GM19025 (cell line): Measurements from ENCODE around the gene NELFE.
"Not testable (repeated sequence)": the region's sequence is repeated elsewhere in the genome, so short reads cannot be mapped to it uniquely, and the experiment has no call there.

Source experiments
- ATAC-seq: cut with Tn5 transposase; IDR thresholded peaks from one replicate; pipeline ENCODE4 v1.9.1; 2021; ENCODE audit warnings: mild to moderate bottlenecking, low read depth, moderate library complexity; ENCODE audit not compliant: unreplicated experiment

The NELFE gene

DNA sequence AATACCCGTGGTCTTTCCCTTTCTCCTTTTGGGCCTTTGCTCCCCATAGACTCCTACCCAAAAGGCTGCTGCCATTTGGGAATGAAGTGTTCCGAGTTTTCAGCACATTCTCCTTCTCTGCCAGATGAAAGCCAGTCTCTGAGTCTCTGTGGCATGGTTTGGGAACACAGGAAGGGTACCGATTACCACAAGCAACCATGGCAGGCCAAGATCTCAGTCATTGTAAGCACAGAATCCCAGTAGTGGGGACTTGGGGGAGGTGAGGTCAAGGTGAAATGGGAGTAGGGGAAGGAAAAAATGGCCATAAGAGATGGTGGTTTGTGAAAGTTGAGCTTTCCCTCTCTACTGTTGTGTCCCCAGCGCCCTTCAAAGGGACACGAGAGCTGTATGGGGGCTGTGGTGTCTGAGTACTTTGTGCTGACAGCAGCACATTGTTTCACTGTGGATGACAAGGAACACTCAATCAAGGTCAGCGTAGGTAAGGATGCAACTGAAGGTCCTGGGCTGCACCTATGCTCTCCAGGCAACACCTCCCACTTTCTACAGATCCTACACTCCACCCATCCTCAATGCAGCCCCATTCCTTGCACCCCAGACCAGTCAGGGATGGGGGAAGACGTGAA lies 8.7 kb downstream of the NELFE start:
- no peak for ATAC-seq

GRCh38 chr6:31948753-31949413 lies 9.9 kb downstream of the NELFE start:
- ATAC-seq: no peak

GRCh38 chr6:31948306-31948705 lies 10.5 kb downstream of the NELFE start:
- no peak for ATAC-seq

GRCh38 chr6:31947864-31948263 lies 10.9 kb downstream of the NELFE start:
- no peak for ATAC-seq

DNA sequence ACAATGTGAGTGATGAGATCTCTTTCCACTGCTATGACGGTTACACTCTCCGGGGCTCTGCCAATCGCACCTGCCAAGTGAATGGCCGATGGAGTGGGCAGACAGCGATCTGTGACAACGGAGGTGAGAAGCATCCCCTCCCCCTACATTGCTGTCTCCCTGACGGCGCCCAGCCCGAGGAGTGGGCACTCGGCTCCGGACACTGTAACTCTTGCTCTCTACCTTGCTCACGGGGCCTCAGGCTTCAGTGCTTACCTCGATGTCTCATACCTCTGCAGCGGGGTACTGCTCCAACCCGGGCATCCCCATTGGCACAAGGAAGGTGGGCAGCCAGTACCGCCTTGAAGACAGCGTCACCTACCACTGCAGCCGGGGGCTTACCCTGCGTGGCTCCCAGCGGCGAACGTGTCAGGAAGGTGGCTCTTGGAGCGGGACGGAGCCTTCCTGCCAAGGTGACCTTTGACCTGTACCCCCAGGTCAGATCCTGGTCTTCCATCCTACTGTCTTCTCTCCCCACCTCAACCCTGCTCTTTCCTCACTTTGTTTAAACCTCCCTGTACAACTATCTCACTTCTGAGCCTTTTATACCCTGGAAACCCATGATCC lies 11.6 kb downstream of the NELFE start:
- no peak for ATAC-seq

DNA sequence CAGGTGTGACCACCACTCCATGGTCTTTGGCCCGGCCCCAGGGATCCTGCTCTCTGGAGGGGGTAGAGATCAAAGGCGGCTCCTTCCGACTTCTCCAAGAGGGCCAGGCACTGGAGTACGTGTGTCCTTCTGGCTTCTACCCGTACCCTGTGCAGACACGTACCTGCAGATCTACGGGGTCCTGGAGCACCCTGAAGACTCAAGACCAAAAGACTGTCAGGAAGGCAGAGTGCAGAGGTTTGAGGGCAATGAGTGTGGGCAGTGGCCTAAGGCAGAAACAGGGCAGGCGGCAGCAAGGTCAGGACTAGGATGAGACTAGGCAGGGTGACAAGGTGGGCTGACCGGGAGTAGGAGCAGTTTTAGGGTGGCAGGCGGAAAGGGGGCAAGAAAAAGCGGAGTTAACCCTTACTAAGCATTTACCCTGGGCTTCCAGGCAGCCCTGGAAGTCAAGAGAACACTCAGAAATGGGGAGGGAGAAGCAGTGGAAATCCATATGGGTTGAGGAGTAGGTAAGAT lies 12.3 kb downstream of the NELFE start:
- ATAC-seq: no peak

- ATAC-seq: no peak
Measured at GRCh38 chr6:31945507-31946369, 13.0 kb downstream of the NELFE start, which contains the start of gene CFB. Gene CFB, plus strand, starts transcription at chr6:31946095. Its CDS starts 127 bp downstream, at chr6:31946222.

DNA sequence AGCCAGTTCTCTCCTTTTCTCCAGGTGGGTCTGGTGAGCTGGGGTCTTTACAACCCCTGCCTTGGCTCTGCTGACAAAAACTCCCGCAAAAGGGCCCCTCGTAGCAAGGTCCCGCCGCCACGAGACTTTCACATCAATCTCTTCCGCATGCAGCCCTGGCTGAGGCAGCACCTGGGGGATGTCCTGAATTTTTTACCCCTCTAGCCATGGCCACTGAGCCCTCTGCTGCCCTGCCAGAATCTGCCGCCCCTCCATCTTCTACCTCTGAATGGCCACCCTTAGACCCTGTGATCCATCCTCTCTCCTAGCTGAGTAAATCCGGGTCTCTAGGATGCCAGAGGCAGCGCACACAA lies 13.6 kb downstream of the NELFE start:
- ATAC-seq: no peak

- no peak for ATAC-seq
Measured at GRCh38 chr6:31943742-31944141, 15.0 kb downstream of the NELFE start.

DNA sequence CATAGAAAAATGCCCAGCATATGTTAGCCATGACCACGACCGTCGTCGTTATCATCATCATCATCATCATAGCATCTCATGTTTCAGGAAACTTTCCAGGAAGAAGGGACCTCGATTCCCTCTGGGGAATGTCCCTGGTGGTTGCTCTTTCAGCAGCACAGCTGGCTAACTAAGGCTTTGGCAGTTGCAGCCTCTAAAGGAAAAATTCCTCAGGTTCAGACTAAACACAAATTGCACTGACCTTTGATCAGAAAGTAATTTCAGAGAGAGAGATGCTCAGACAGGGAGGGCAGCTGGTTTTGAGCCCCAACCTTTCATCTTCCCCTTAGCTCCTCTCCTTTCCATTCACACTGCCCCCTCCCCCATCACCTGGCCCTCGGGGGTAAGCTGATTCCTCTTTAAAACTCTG lies 18.5 kb downstream of the NELFE start:
- no peak for ATAC-seq

DNA sequence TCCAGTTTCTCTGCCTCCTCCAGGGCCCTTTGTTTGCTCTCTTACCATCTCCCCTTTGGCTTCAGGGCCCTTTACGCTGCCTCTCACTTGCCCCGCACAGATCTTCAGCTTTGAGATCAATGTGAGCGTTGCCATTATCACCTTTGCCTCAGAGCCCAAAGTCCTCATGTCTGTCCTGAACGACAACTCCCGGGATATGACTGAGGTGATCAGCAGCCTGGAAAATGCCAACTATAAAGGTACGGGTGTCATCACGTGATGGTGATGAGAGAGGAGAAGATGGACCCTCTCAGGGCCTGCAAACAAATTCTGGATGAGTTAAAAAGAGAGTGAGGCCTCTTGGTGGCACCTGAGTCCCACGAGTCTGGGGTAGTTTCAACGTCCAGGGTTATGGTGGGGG lies 22.9 kb downstream of the NELFE start:
- no peak for ATAC-seq

DNA sequence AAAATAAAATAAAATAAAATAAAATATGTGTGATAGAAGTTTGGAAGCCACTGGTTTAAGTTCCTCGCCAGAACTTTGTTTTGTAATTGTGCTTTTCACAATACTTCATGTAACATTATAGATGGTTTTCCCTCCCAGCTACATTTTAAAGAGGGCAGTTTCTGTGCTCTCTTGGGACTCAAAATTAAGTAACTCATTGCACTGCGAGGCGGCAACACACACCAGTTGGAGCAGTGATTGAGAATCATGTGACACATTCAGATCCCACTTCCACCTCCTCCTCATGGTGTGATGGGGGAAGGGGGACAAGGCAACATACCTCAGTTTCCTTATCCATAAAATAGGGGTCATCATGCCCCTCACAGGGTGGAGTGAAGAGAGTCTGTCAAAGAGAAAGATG lies 23.8 kb downstream of the NELFE start:
- ATAC-seq: no peak

DNA sequence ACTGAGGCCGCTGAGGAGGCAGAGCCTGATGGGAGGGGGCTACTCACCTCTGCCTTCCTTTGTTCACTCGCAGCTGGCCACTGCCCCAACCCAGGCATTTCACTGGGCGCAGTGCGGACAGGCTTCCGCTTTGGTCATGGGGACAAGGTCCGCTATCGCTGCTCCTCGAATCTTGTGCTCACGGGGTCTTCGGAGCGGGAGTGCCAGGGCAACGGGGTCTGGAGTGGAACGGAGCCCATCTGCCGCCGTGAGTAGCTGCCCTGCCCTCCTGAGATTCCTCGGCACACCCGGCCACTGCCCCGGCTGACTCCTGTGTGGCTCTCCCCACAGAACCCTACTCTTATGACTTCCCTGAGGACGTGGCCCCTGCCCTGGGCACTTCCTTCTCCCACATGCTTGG lies 25.2 kb downstream of the NELFE start:
- ATAC-seq: no peak

GRCh38 chr6:31932137-31932536 lies 26.6 kb downstream of the NELFE start:
- ATAC-seq: not testable (repeated sequence)

- no peak for ATAC-seq
Measured at GRCh38 chr6:31930962-31931361, 27.8 kb downstream of the NELFE start.

DNA sequence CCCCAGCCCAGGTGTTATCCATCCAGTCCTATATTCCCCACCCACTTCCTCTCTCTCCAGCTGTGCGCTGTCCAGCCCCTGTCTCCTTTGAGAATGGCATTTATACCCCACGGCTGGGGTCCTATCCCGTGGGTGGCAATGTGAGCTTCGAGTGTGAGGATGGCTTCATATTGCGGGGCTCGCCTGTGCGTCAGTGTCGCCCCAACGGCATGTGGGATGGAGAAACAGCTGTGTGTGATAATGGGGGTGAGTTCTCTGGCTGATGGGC lies 30.2 kb downstream of the NELFE start:
- no peak for ATAC-seq

- ATAC-seq: no peak
Measured at GRCh38 chr6:31927863-31928671, 30.7 kb downstream of the NELFE start.

DNA sequence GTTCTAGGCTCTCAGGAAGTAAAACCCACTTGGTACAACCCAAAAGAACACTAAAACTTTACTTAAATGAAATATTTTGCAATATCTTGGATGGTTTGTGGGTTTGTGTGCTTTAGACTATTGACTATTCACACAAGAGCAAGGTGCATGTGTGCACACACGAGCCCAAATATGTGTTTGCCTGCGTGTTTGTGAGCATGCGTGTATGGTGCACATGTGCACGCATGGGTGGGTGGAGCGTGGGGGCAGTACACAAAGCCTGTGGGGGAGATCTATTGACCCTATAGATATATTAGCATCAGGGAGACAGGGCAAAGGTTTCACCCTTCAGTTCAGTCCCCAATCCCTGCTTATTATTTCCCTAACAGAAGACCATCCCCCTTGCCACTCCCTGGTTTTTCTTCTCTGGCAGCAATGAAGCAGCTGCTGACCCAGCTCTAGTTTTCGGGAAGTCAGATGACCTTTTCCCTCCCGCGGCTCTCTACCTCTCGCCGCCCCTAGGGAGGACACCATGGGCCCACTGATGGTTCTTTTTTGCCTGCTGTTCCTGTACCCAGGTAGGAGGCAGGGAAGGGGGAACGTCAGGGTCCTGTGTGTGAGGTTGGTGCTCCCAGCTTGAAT lies 31.4 kb downstream of the NELFE start, which contains the start of gene C2:
Gene C2, plus strand, starts transcription at position 476 of the 621 bp plus-strand sequence. Its CDS starts 36 bp downstream, at position 512.
- ATAC-seq: no peak

- ATAC-seq: no peak
Measured at GRCh38 chr6:31922942-31923341, 35.8 kb downstream of the NELFE start.

GRCh38 chr6:31920811-31921210 lies 38.0 kb downstream of the NELFE start:
- ATAC-seq: no peak
